Karpas-422 (cell line): Measurements from ENCODE around the gene FER1L5. TPM values are rescaled to one million over a fixed set of nuclear protein-coding genes. Genes with fewer than 3 reads are reported as not detected.

Source experiments
- DNase-seq: peaks from one replicate; pipeline ENCODE4 v3.0.0-alpha.2; 2015
- H2AFZ ChIP-seq: fragments of 200-600 bp; sonication (generic); 2 replicates; pipeline ENCODE4 v1.6.1; 2014; ENCODE audit warnings: antibody characterized with exemption, low read length, mixed read lengths
- H3K27ac ChIP-seq: fragments of 200-600 bp; sonication (generic); 2 replicates; pipeline ENCODE4 v1.5.1; 2014; ENCODE audit warnings: mild to moderate bottlenecking, low read length, moderate library complexity
- H3K27me3 ChIP-seq: fragments of 200-600 bp; sonication (generic); 2 replicates; pipeline ENCODE4 v1.6.1; 2014; ENCODE audit warnings: low read length, mixed read lengths
- H3K36me3 ChIP-seq: fragments of 200-600 bp; sonication (generic); 2 replicates; pipeline ENCODE4 v1.6.1; 2014; ENCODE audit warnings: low read length, mixed read lengths; ENCODE audit not compliant: insufficient read depth
- H3K4me1 ChIP-seq: fragments of 200-600 bp; sonication (generic); 2 replicates; pipeline ENCODE4 v1.6.1; 2014; ENCODE audit warnings: mild to moderate bottlenecking, low read length, mixed read lengths
- H3K4me2 ChIP-seq: fragments of 200-600 bp; sonication (generic); 2 replicates; pipeline ENCODE4 v1.6.1; 2014; ENCODE audit warnings: low read length, low read depth, mild to moderate bottlenecking; ENCODE audit not compliant: poor library complexity, severe bottlenecking
- H3K4me3 ChIP-seq: fragments of 200-600 bp; sonication (generic); 2 replicates; pipeline ENCODE4 v1.5.1; 2014; ENCODE audit warnings: mild to moderate bottlenecking, antibody characterized with exemption, low read length, mixed read lengths
- H3K79me2 ChIP-seq: fragments of 200-600 bp; sonication (generic); 2 replicates; pipeline ENCODE4 v1.6.1; 2014; ENCODE audit warnings: mild to moderate bottlenecking, low read length, mixed read lengths
- H3K9ac ChIP-seq: fragments of 200-600 bp; sonication (generic); 2 replicates; pipeline ENCODE4 v1.6.0; 2014; ENCODE audit warnings: low read length
- H3K9me2 ChIP-seq: fragments of 200-600 bp; sonication (generic), shearing (Covaris generic); replicated peaks from 2 replicates; pipeline ENCODE4 v1.6.0; 2014; ENCODE audit warnings: mild to moderate bottlenecking, low read length, moderate library complexity; ENCODE audit not compliant: insufficient read depth
- H3K9me3 ChIP-seq: fragments of 300-700, 200-600 bp; sonication (generic); 2 replicates; pipeline ENCODE4 v1.6.1; 2014; ENCODE audit warnings: low read length, mixed read lengths
- H4K20me1 ChIP-seq: fragments of 200-600 bp; sonication (generic); 2 replicates; pipeline ENCODE4 v1.6.1; 2014; ENCODE audit warnings: mild to moderate bottlenecking, antibody characterized with exemption, low read length, low read depth; ENCODE audit not compliant: insufficient read depth
- total RNA-seq: library from RNA; depleted of rRNA; stranded (reverse); fragments of >200 nt; shearing (Covaris generic); gene quantifications from 2 replicates; pipeline ENCODE4 v1.2.3, GENCODE V29; 2014; ENCODE audit warnings: low replicate concordance

Gene FER1L5
- total RNA-seq, 1 experiment from 2014 or later: not detected

DNA sequence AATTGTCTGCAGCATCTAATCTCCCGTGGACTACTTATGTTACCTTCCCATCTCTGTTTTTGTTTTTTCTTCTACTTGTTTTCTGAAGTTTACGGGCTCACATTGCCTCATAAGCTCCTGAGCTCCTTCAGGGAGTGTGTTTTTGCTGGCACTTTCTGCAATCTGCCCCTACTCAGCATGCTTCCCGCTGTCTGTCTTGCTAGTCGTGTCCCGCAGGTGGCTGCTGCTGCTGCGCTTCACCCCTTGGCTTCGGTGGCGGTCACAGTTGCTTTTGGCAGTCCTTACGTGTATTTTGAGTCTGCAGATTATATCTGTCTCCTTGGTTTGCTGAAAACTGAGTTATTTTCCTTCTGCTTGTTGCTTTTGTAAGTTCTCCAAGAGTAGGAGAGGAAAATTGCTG is 37.3 kb downstream of the FER1L5 start:
- no peak overlapping the region for H3K27ac ChIP-seq
- H3K9ac ChIP-seq: no peak overlapping the region
- H4K20me1 ChIP-seq: no peaks in the 10 kb centered on the region

DNA sequence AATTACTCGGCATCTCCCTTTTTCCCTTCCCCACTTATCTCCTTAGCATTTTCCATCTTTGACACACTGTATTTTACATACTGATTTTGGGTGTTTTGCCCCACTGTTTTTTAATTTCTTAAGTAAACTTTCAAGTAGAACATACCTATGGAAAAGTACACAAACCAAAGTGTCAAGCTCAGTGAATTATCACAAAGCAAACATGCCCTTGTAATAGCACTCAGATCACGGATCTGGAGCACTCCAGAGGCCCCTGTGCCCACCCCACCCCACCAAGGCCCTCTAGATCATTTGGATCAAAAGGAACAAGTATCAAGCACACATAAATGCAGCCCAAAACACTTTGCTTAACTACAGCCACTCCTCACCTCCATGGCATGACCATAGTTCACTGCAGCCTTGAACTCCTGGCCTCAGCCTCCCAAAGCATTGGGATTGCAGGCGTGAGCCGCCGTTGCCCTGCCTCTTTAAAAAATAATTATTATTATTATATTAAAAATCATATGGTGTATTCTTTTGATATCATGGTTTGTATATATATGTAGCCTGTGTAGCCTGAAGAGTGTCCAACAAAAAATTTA is 38.1 kb downstream of the FER1L5 start:
- H3K9ac ChIP-seq: no peak overlapping the region
- no peaks in the 10 kb centered on the region for H3K4me1 ChIP-seq
- H4K20me1 ChIP-seq: no peaks in the 10 kb centered on the region
- H3K36me3 ChIP-seq: no peaks in the 10 kb centered on the region
- H3K4me2 ChIP-seq: no peak overlapping the region
- H3K9me3 ChIP-seq: no peaks in the 10 kb centered on the region
- H3K27ac ChIP-seq: no peak overlapping the region
- no peak overlapping the region for H2AFZ ChIP-seq
- H3K4me3 ChIP-seq: no peak overlapping the region
- no peaks in the 10 kb centered on the region for H3K27me3 ChIP-seq
- no peaks in the 10 kb centered on the region for H3K79me2 ChIP-seq
- no peak for DNase-seq
- no peaks in the 10 kb centered on the region for H3K9me2 ChIP-seq

More for the DNA sequence above, 37.3 kb downstream of the FER1L5 start:
- Histone ChIP-seq H3K4me2 (no peak overlapping the region), H3K9me2 (no peaks in the 10 kb centered on the region), H3K4me1 (no peaks in the 10 kb centered on the region), H3K79me2 (no peaks in the 10 kb centered on the region), H3K4me3 (no peak overlapping the region), H2AFZ (no peak overlapping the region), H3K9me3 (no peaks in the 10 kb centered on the region), H3K36me3 (no peaks in the 10 kb centered on the region), H3K27me3 (no peaks in the 10 kb centered on the region)
- no peak for DNase-seq

DNA sequence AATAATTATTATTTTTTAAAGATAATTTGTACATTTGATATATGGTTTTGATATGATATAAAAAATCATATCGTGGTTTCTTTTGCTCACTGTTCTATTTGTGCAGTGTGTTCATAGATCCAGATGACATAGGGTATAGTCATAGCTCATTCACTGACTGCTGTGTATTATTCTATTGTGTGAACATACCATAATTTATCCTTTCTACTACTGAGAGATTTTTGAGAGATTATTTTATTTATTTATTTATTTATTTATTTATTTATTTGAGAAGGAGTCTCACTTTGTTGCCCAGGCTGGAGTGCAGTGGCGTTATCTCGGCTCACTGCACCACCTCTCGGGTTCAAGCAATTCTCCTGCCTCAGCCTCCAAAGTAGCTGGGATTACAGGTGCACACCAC is 39.0 kb downstream of the FER1L5 start:
- H3K4me2 ChIP-seq: no peak overlapping the region
- H3K36me3 ChIP-seq: no peaks in the 10 kb centered on the region
- no peaks in the 10 kb centered on the region for H3K9me3 ChIP-seq
- H4K20me1 ChIP-seq: no peaks in the 10 kb centered on the region
- no peaks in the 10 kb centered on the region for H3K79me2 ChIP-seq
- H3K4me3 ChIP-seq: no peak overlapping the region
- no peak overlapping the region for H2AFZ ChIP-seq
- H3K4me1 ChIP-seq: no peaks in the 10 kb centered on the region
- no peaks in the 10 kb centered on the region for H3K9me2 ChIP-seq
- H3K9ac ChIP-seq: no peak overlapping the region
- H3K27ac ChIP-seq: no peak overlapping the region
- H3K27me3 ChIP-seq: no peaks in the 10 kb centered on the region
- DNase-seq: no peak

GRCh38 chr2:96683307-96683706 is 40.7 kb downstream of the FER1L5 start:
- no peak overlapping the region for H3K4me3 ChIP-seq
- H3K9me2 ChIP-seq: no peaks in the 10 kb centered on the region
- H3K4me2 ChIP-seq: no peak overlapping the region
- H3K9ac ChIP-seq: no peak overlapping the region
- no peaks in the 10 kb centered on the region for H3K4me1 ChIP-seq
- no peak overlapping the region for H2AFZ ChIP-seq
- H3K9me3 ChIP-seq: no peaks in the 10 kb centered on the region
- no peaks in the 10 kb centered on the region for H3K27me3 ChIP-seq
- H3K27ac ChIP-seq: no peak overlapping the region
- no peaks in the 10 kb centered on the region for H4K20me1 ChIP-seq
- H3K79me2 ChIP-seq: no peaks in the 10 kb centered on the region
- DNase-seq: no peak
- H3K36me3 ChIP-seq: no peaks in the 10 kb centered on the region

DNA sequence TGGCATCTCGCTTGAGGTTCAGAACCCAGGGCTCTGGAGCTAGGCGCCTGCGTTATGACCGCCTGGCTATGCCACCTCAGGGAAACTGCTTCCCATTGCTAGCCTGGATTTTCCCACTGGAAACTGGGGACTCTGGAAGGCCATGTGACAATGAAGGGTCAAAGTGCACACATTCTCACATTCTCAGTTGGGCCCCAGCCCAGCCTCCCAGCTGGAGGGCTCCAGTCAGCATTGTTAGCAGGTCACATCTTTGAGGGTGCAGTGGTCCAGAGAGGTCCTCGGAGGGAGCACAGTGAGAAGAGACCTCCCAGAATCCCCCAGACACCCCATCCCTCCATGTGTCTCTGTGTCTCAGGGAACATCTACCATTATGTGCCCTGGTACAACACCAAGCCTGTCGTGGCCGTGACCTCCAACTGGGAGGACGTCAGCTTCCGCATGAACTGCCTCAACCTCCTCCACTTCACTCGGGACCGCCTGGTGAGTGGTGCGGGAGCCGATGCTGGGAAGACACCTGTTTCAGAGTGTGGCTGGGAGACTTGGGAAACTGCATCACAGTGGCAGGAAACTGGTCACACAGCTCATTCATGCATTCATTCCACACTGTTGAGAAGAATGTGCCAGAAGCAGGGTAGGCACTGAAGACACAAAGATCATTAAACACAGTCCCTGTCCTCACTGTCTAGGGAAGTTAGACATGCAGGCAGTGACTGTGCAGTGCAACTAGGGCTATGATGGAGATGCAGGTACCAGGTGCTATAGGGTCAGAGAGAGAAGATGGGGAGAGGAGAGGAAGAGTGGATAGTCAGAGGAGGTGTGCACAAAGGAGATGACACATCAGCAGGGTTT is 41.6 kb downstream of the FER1L5 start:
- Histone ChIP-seq H3K9me2 (no peaks in the 10 kb centered on the region), H3K4me2 (no peak overlapping the region), H4K20me1 (no peaks in the 10 kb centered on the region), H3K4me1 (no peaks in the 10 kb centered on the region), H3K79me2 (no peaks in the 10 kb centered on the region), H3K4me3 (no peak overlapping the region), H3K9me3 (no peaks in the 10 kb centered on the region), H3K27ac (no peak overlapping the region), H2AFZ (no peak overlapping the region), H3K27me3 (no peaks in the 10 kb centered on the region), H3K9ac (no peak overlapping the region), H3K36me3 (no peaks in the 10 kb centered on the region)
- DNase-seq: no peak

GRCh38 chr2:96684883-96685576 is 42.5 kb downstream of the FER1L5 start:
- Histone ChIP-seq H3K4me1 (no peaks in the 10 kb centered on the region), H4K20me1 (no peaks in the 10 kb centered on the region), H2AFZ (no peak overlapping the region), H3K27me3 (no peaks in the 10 kb centered on the region), H3K36me3 (no peaks in the 10 kb centered on the region), H3K9me3 (no peaks in the 10 kb centered on the region), H3K79me2 (no peaks in the 10 kb centered on the region), H3K4me2 (no peak overlapping the region), H3K4me3 (no peak overlapping the region), H3K27ac (no peak overlapping the region), H3K9ac (no peak overlapping the region), H3K9me2 (no peaks in the 10 kb centered on the region)
- no peak for DNase-seq

- DNase-seq: no peak
- Histone ChIP-seq H3K27ac (no peak overlapping the region), H3K27me3 (no peaks in the 10 kb centered on the region), H3K4me2 (no peak overlapping the region), H3K79me2 (no peaks in the 10 kb centered on the region), H2AFZ (no peak overlapping the region), H3K4me1 (no peaks in the 10 kb centered on the region), H3K9me3 (no peaks in the 10 kb centered on the region), H3K36me3 (no peaks in the 10 kb centered on the region), H4K20me1 (no peaks in the 10 kb centered on the region), H3K4me3 (no peak overlapping the region), H3K9ac (no peak overlapping the region), H3K9me2 (no peaks in the 10 kb centered on the region)
Measured at GRCh38 chr2:96685577-96686459, 43.3 kb downstream of the FER1L5 start.
